Chondrocyte (in vitro differentiated cells): ENCODE data around the gene LAPTM4A. TPM values are rescaled to one million over a fixed set of nuclear protein-coding genes. Genes with fewer than 3 reads are reported as not detected.
A peak's percentile ranks its signal among the peaks of the same experiment; 100 is the strongest.

Experiments
- DNase-seq: peaks from one replicate; pipeline ENCODE4 v3.0.0; 2021; ENCODE audit warnings: mixed read lengths, low spot score
- H3K27ac Mint-ChIP-seq: one replicate; pipeline ENCODE4 v1.8.0; 2021; ENCODE audit warnings: mild to moderate bottlenecking, moderate library complexity, mixed read lengths; ENCODE audit not compliant: unreplicated experiment
- H3K27me3 Mint-ChIP-seq: 2 replicates; pipeline ENCODE4 v1.8.0; 2021; ENCODE audit warnings: low read depth, mixed read lengths
- H3K36me3 Mint-ChIP-seq: 2 replicates; pipeline ENCODE4 v1.8.0; 2021; ENCODE audit warnings: low read depth, mixed read lengths
- H3K4me1 Mint-ChIP-seq: 2 replicates; pipeline ENCODE4 v1.8.0; 2021; ENCODE audit warnings: low read depth, mild to moderate bottlenecking, mixed read lengths
- H3K4me3 Mint-ChIP-seq: one replicate; pipeline ENCODE4 v1.8.0; 2021; ENCODE audit warnings: mild to moderate bottlenecking, moderate library complexity, mixed read lengths; ENCODE audit not compliant: unreplicated experiment
- H3K9me3 Mint-ChIP-seq: 2 replicates; pipeline ENCODE4 v1.8.0; 2021; ENCODE audit warnings: low read depth, mixed read lengths
- total RNA-seq: library from RNA; stranded (reverse); gene quantifications from 3 replicates; pipeline ENCODE4 v1.2.1, GENCODE V29; 2021
- TF ChIP-seq, protein P1 (sequence below): fragments of 200-600 bp; sonication (generic); IDR thresholded peaks from 2 replicates; pipeline ENCODE4 v1.5.0; 2021; ENCODE audit warnings: antibody characterized with exemption, mild to moderate bottlenecking, moderate library complexity

LAPTM4A gene
- total RNA-seq, 1 donor from 2014 or later = 404 TPM

DNA sequence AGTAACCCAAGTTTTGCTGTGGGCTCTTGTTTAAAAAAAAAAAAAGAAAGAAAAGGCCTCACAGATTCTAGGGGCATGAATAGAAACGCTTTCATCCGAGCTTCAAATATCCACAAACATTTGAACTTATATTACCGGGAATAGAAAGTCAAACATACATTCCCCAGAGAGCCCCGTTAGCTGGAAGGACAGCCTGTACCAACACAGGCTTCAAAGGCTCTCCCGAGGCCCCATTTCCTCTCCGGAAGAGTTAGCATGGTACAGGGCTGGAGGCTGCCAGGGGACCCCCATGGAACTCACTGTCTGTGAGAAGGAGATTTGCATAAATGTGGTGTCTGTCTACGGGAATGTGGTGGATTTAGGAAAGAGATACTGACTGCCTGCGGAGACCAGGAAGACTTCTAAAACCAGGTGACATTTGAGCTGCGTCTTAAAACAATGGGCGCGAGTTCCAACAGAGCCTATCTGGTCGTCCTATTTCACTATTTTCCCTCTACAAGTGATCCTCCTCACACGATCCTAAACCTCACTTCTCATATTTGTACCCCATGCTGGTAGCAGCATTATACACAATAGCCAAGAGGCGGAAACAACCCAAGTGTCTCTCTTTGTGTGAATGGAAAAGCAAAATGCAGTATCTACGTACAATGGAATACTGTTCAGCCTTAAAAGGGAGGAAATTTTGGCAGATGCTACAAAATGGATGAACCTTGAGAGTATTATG lies 38.1 kb downstream of the LAPTM4A start:
- peaks cover 5% of the 10 kb centered on the region for H3K9me3 Mint-ChIP-seq

DNA sequence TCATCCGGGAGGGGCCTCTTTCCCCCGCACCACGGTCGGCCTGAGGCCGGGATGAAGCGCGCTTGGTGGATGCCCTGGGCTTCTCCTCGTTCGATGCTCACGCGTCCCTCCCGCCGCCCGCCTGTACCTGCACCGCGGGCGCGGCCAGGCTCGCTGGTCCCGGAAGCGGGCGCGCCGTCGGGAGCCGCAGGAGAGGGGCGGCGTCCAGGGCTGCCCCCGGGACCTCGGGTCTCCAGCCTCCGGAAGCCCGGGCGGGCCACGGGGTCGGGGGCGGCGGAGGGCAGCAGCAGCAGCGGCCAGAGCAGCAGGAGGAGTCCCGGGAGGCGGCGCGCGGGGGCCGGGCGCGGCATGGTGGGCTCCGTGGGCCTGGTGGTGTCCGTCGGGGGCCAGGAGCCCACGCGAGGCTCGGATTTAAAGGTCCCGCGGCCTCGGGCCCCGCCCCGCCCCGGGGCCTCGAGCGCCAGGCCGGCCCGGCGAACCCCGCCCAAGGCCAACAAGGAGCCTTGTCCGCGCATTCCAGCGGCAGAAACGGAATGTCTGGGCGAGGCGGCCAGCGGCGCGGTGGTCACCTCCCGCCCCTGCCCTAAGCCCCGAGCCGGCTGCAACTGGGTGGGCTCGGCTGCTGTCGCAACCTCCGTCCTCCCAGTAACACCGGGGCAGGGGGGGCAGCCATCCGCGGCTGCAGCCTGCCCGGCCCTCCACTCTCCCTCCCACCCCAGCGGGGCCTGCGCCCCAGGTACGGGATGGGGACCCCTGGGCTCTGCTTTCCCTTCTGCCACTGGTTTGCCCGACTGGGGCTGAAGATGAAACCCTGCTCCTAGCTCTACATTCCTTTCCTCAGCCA lies 38.9 kb downstream of the LAPTM4A start, which contains the start of gene MATN3:
Gene MATN3, minus strand, starts transcription at position 387 of the 844 bp plus-strand sequence. Its CDS starts 37 bp downstream, at position 350.
- no peaks in the 10 kb centered on the region for H3K27me3 Mint-ChIP-seq

More for the DNA sequence above, 38.1 kb downstream of the LAPTM4A start:
- Mint-ChIP-seq H3K27ac (peak overlapping the region; percentile 89), H3K27me3 (no peaks in the 10 kb centered on the region), H3K4me1 (peaks cover 21% of the 10 kb centered on the region), H3K36me3 (no peaks in the 10 kb centered on the region), H3K4me3 (peak overlapping the region; percentile 74)
- TF ChIP-seq, protein P1, sequence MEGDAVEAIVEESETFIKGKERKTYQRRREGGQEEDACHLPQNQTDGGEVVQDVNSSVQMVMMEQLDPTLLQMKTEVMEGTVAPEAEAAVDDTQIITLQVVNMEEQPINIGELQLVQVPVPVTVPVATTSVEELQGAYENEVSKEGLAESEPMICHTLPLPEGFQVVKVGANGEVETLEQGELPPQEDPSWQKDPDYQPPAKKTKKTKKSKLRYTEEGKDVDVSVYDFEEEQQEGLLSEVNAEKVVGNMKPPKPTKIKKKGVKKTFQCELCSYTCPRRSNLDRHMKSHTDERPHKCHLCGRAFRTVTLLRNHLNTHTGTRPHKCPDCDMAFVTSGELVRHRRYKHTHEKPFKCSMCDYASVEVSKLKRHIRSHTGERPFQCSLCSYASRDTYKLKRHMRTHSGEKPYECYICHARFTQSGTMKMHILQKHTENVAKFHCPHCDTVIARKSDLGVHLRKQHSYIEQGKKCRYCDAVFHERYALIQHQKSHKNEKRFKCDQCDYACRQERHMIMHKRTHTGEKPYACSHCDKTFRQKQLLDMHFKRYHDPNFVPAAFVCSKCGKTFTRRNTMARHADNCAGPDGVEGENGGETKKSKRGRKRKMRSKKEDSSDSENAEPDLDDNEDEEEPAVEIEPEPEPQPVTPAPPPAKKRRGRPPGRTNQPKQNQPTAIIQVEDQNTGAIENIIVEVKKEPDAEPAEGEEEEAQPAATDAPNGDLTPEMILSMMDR = no peak
- no peak for DNase-seq

GRCh38 chr2:20012032-20012281 lies 39.5 kb downstream of the LAPTM4A start:
- no peak overlapping the region for H3K27ac Mint-ChIP-seq
- no peaks in the 10 kb centered on the region for H3K27me3 Mint-ChIP-seq
- TF ChIP-seq, protein P1 = no peak
- peaks cover 5% of the 10 kb centered on the region for H3K9me3 Mint-ChIP-seq
- peaks cover 21% of the 10 kb centered on the region for H3K4me1 Mint-ChIP-seq
- no peak for DNase-seq
- H3K36me3 Mint-ChIP-seq = no peaks in the 10 kb centered on the region
- H3K4me3 Mint-ChIP-seq = peak overlapping the region; percentile 59

More for the DNA sequence above, 38.9 kb downstream of the LAPTM4A start, which contains the start of gene MATN3:
- TF ChIP-seq, protein P1 = no peak
- Mint-ChIP-seq H3K9me3 (peaks cover 5% of the 10 kb centered on the region), H3K36me3 (no peaks in the 10 kb centered on the region), H3K27ac (peak within 1 kb of the TSS; percentile 89), H3K4me3 (peak within 1 kb of the TSS; percentile 74), H3K4me1 (peaks cover 21% of the 10 kb centered on the region)
- no peak for DNase-seq

DNA sequence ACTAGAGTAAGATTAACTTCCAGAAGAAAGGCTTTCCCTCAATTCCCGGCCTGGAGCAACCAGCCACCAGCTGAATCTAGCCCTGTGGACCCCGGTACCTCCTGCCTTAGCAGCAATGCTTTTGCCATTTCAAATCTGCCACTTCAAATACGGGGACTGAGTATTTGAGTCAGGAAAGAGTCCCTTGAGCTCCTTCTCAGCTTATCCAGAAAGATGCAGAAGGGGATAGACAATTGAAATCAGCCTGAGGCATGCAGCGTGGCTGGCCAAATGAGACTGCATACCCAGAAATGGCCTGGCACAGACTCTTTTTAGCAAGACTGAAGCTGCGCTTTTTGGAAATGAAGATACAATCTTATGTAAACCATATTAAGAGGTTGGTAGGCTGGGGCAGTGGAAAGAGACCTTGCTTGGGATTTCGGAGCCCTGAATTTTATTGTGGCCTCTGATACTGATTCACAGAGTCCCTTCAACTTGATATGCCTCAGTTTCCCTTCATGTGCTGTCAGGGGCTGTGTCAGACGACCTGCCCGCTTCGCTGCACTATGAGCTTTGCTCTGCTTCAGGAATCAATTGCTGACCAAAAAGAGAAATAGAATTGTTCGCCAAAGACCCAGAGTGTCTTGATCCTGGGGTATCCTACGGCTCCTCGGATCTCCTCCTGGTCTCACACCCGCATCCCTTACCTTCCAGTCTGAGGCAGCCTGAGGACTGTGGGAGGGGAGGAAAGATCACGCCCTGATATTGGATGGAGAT lies 40.0 kb downstream of the LAPTM4A start:
- H3K4me1 Mint-ChIP-seq = peaks cover 21% of the 10 kb centered on the region
- H3K27ac Mint-ChIP-seq = no peak overlapping the region
- DNase-seq = no peak
- H3K27me3 Mint-ChIP-seq = no peaks in the 10 kb centered on the region
- no peaks in the 10 kb centered on the region for H3K36me3 Mint-ChIP-seq
- H3K9me3 Mint-ChIP-seq = peaks cover 5% of the 10 kb centered on the region
- TF ChIP-seq, protein P1 = no peak
- peak overlapping the region; percentile 59 for H3K4me3 Mint-ChIP-seq

DNA sequence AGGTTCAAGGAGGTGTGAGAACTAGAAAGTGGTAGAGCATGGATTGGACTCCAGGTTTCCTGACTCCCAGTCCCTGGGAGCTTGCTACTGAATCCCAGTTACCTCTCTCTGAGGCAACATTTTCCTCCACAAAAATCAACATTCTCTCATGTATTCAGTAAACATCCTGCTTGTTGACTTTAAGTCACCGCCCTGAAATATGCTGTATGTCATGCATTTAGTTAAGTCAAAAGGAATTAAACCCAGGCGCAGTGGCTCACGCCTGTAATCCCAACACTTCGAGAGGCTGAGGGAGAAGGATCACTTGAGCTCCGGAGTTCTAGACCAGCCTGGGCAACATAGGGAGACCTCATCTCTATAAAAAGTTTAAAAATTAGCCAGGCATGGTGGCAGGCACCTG lies 42.7 kb downstream of the LAPTM4A start:
- TF ChIP-seq, protein P1 = no peak
- H3K4me3 Mint-ChIP-seq = no peak overlapping the region
- no peaks in the 10 kb centered on the region for H3K27me3 Mint-ChIP-seq
- H3K9me3 Mint-ChIP-seq = no peaks in the 10 kb centered on the region
- H3K4me1 Mint-ChIP-seq = peaks cover 19% of the 10 kb centered on the region
- no peak overlapping the region for H3K27ac Mint-ChIP-seq
- peaks cover 2% of the 10 kb centered on the region for H3K36me3 Mint-ChIP-seq
- DNase-seq = no peak
